ENCODE results near the gene SUCO.

- TF ChIP-seq, protein P1, sequence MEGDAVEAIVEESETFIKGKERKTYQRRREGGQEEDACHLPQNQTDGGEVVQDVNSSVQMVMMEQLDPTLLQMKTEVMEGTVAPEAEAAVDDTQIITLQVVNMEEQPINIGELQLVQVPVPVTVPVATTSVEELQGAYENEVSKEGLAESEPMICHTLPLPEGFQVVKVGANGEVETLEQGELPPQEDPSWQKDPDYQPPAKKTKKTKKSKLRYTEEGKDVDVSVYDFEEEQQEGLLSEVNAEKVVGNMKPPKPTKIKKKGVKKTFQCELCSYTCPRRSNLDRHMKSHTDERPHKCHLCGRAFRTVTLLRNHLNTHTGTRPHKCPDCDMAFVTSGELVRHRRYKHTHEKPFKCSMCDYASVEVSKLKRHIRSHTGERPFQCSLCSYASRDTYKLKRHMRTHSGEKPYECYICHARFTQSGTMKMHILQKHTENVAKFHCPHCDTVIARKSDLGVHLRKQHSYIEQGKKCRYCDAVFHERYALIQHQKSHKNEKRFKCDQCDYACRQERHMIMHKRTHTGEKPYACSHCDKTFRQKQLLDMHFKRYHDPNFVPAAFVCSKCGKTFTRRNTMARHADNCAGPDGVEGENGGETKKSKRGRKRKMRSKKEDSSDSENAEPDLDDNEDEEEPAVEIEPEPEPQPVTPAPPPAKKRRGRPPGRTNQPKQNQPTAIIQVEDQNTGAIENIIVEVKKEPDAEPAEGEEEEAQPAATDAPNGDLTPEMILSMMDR (IDR thresholded peaks at IDR 0.05): no peak
- TF ChIP-seq POLR2A (IDR thresholded peaks at IDR 0.05): no peak
Measured at GRCh38 chr1:172566196-172566997, 33.4 kb downstream of the SUCO start.

Data from thyroid gland (tissue), 4 donors.